HepG2 (cell line): ENCODE results near the gene KRTAP10-5. TPM values are rescaled to one million over a fixed set of nuclear protein-coding genes. Genes with fewer than 3 reads are reported as not detected.
A peak's percentile ranks its signal among the peaks of the same experiment; 100 is the strongest.

Experiments
- ATAC-seq: fragments of 200-7000 bp; cut with Tn5 transposase; 3 replicates; pipeline ENCODE4 v1.9.1; 2020; ENCODE audit warnings: mild to moderate bottlenecking, moderate library complexity
- BruUV-seq: library from RNA; stranded (reverse); fragments of 400-500 nt; replicated peaks from 2 replicates; lab custom pipeline; 2021; lab: Mats Ljungman, UMichigan
- CTCF ChIA-PET: fragments of 300-600 bp; formaldehyde crosslinking; extraction: SDS; loops from one replicate; lab custom pipeline; 2021; ENCODE audit warnings: low total read pairs, inconsistent platforms, low intra/inter-chr PET ratio; lab: Yijun Ruan, JAX
- POLR2A ChIA-PET: fragments of 350-600 bp; sonication (Branson Sonifier 250); formaldehyde crosslinking; loops from one replicate; lab custom pipeline; 2020; ENCODE audit warnings: antibody characterized with exemption, inconsistent platforms; lab: Yijun Ruan, JAX
- DNase-seq: peaks from one replicate; pipeline ENCODE4 v3.0.0-alpha.2; 2015; ENCODE audit warnings: low spot score
- FAIRE-seq: peaks from 3 replicates; lab custom pipeline; 2011; peaks lifted over from hg19 to GRCh38; lab: Jason Lieb, UNC
- H2AFZ ChIP-seq: one replicate; pipeline ENCODE4 v1.6.1; 2011; ENCODE audit warnings: low read length, inconsistent platforms
- H3K27ac ChIP-seq: fragments of 300-600 bp; 3 replicates; pipeline ENCODE4 v1.8.0; 2011; ENCODE audit warnings: mixed run types, mild to moderate bottlenecking, mixed read lengths, low read length, inconsistent platforms; ENCODE audit not compliant: insufficient read depth; ENCODE audit errors: extremely low read length
- H3K27me3 ChIP-seq, 2 experiments: fragments of 200-600 bp in 1 of 2; 2 replicates in 1 of 2; 3 replicates in 1 of 2; pipeline versions ENCODE4 v1.6.0 to v1.8.0; 2011; ENCODE audit warnings: low read length in 2 of 2, mild to moderate bottlenecking in 2 of 2, moderate library complexity in 2 of 2, inconsistent platforms in 1 of 2; ENCODE audit not compliant: insufficient read depth in 2 of 2, control insufficient read depth in 1 of 2
- H3K36me3 ChIP-seq, 2 experiments: fragments of 200-600 bp in 1 of 2; replicated peaks in 1 of 2; 2 replicates in 1 of 2; 3 replicates in 1 of 2; pipeline versions ENCODE4 v1.5.1 to v1.8.0; 2011; ENCODE audit warnings: low read length in 2 of 2, inconsistent platforms in 1 of 2; ENCODE audit not compliant: insufficient read depth in 2 of 2, control insufficient read depth in 1 of 2
- H3K4me1 ChIP-seq: 2 replicates; pipeline ENCODE4 v1.5.1; 2012; ENCODE audit warnings: low read length, inconsistent platforms; ENCODE audit not compliant: insufficient read depth
- H3K4me2 ChIP-seq: 2 replicates; pipeline ENCODE4 v1.6.0; 2011; ENCODE audit warnings: low read depth, low read length, inconsistent platforms
- H3K4me3 ChIP-seq, 3 experiments: fragments of 200-600 bp in 1 of 3; sonication (generic), shearing (Covaris generic) in 1 of 3; replicated peaks in 1 of 3; 2 replicates each; pipeline ENCODE4 v1.5.1; 2011 to 2016; ENCODE audit warnings: low read length in 3 of 3, inconsistent platforms in 2 of 3, low read depth in 2 of 3, mild to moderate bottlenecking in 2 of 3, control low read depth in 1 of 3, mixed read lengths in 1 of 3; ENCODE audit not compliant: insufficient read depth in 1 of 3
- H3K79me2 ChIP-seq: one replicate; pipeline ENCODE4 v1.6.1; 2011; ENCODE audit warnings: low read length, inconsistent platforms; ENCODE audit not compliant: insufficient read depth
- H3K9ac ChIP-seq: 2 replicates; pipeline ENCODE4 v1.6.0; 2011; ENCODE audit warnings: mild to moderate bottlenecking, low read depth, low read length, inconsistent platforms; ENCODE audit not compliant: insufficient read depth
- H3K9me3 ChIP-seq: 2 replicates; pipeline ENCODE4 v1.5.1; 2012; ENCODE audit warnings: mild to moderate bottlenecking, low read length
- H4K20me1 ChIP-seq: 2 replicates; pipeline ENCODE4 v1.6.0; 2011; ENCODE audit warnings: inconsistent platforms, mild to moderate bottlenecking, low read length, moderate library complexity; ENCODE audit not compliant: insufficient read depth
- ASH2L ChIP-seq: fragments of 300-600, 200-600 bp; sonication (generic); IDR thresholded peaks from 2 replicates; pipeline ENCODE4 v1.7.0; 2017; ENCODE audit warnings: low read depth, mild to moderate bottlenecking, moderate library complexity, mixed read lengths, low read length; ENCODE audit not compliant: insufficient read length
- CCAR2 ChIP-seq: fragments of 200-400 bp; formaldehyde crosslinking; optimal IDR thresholded peaks from 2 replicates; pipeline ENCODE3; 2018; ENCODE audit warnings: low read depth, mild to moderate bottlenecking, low read length, moderate library complexity
- CREB1 ChIP-seq, 2 experiments: fragments of 450-650 bp in 1 of 2; IDR thresholded peaks; 2 replicates each; pipeline ENCODE4 v1.6.1; 2016 to 2017; ENCODE audit warnings: control low read depth in 1 of 2, mild to moderate bottlenecking in 1 of 2, missing compliant biosample characterization in 1 of 2, missing genetic modification characterization in 1 of 2
- ELF1 ChIP-seq: sonication (generic); formaldehyde crosslinking; IDR thresholded peaks from 2 replicates; pipeline ENCODE4 v1.4.0; 2020; ENCODE audit warnings: missing genetic modification reagents
- IRF2 ChIP-seq: IDR thresholded peaks from 2 replicates; pipeline ENCODE4 v1.6.1; 2018; ENCODE audit warnings: missing genetic modification reagents, missing compliant biosample characterization
- KLF12 ChIP-seq: sonication (generic); formaldehyde crosslinking; IDR thresholded peaks from 2 replicates; pipeline ENCODE4 v1.4.0; 2020; ENCODE audit warnings: missing genetic modification reagents, borderline replicate concordance
- LRRFIP1 ChIP-seq: sonication (generic); formaldehyde crosslinking; conservative IDR thresholded peaks from 2 replicates; pipeline ENCODE4 v1.4.0; 2020; ENCODE audit warnings: missing genetic modification reagents
- SP1 ChIP-seq, 2 experiments: fragments of 450-650 bp in 1 of 2; sonication (generic) in 1 of 2; formaldehyde crosslinking in 1 of 2; IDR thresholded peaks; 2 replicates each; pipeline versions ENCODE4 v1.4.0 to v1.6.1; 2016 to 2020; ENCODE audit warnings: missing genetic modification reagents in 1 of 2
- TOPORS ChIP-seq: sonication (generic); formaldehyde crosslinking; IDR thresholded peaks from 2 replicates; pipeline ENCODE4 v1.8.0; 2023; ENCODE audit warnings: mild to moderate bottlenecking, missing genetic modification reagents
- ZNF253 ChIP-seq: sonication (generic); formaldehyde crosslinking; IDR thresholded peaks from 2 replicates; pipeline ENCODE4 v1.8.0; 2022; ENCODE audit warnings: mild to moderate bottlenecking, missing genetic modification reagents, borderline replicate concordance
- ZNF263 ChIP-seq: sonication (generic); formaldehyde crosslinking; IDR thresholded peaks from 2 replicates; pipeline ENCODE4 v1.4.0; 2020; ENCODE audit warnings: missing genetic modification reagents
- ZNF44 ChIP-seq: sonication (generic); formaldehyde crosslinking; IDR thresholded peaks from 2 replicates; pipeline ENCODE4 v1.5.1; 2020; ENCODE audit warnings: mild to moderate bottlenecking, missing genetic modification reagents
- ZNF451 ChIP-seq: sonication (generic); formaldehyde crosslinking; IDR thresholded peaks from 2 replicates; pipeline ENCODE4 v1.5.0; 2020; ENCODE audit warnings: mild to moderate bottlenecking, missing genetic modification reagents
- ZNF563 ChIP-seq: sonication (generic); formaldehyde crosslinking; IDR thresholded peaks from 2 replicates; pipeline ENCODE4 v1.8.0; 2022; ENCODE audit warnings: mild to moderate bottlenecking, moderate library complexity, missing genetic modification reagents
- WGBS: methylation state at CpG from one replicate; pipeline ENCODE4 v1.1.6; 2017; ENCODE audit warnings: low lambda C conversion rate; 5-methylcytosine and 5-hydroxymethylcytosine counted together
- in situ Hi-C: cut with HindIII; loops from 2 replicates; pipeline ENCODE4 v1.10.0; 2017; ENCODE audit warnings: low pct_unique_long_range_greater_than_20kb; ENCODE audit not compliant: extremely low pct_ligation_motif_present
- intact Hi-C: fragments of 100-400 bp; cut with micrococcal nuclease; formaldehyde crosslinking; loops from one replicate; pipeline ENCODE4 v1.10.0; 2022; ENCODE audit not compliant: unreplicated experiment
- polyA plus RNA-seq, 8 experiments: library from polyadenylated mRNA; depleted of rRNA in 3 of 8; stranded (reverse) in 7 of 8; unstranded in 1 of 8; fragments of >200 nt; fragmentation: Illumina TruSeq in 4 of 8; extraction: Trizol in 4 of 8; gene quantifications; 2 replicates each; pipeline versions ENCODE4 v1.2.1 to v1.2.3, GENCODE V29; 2011 to 2016; ENCODE audit warnings: low read depth in 4 of 8, missing spikeins in 1 of 8, mixed read lengths in 1 of 8; ENCODE audit not compliant: insufficient read depth in 1 of 8
- total RNA-seq, 5 experiments: library from RNA; depleted of rRNA; stranded (reverse); fragments of >200 nt; fragmentation: Illumina TruSeq; extraction: Trizol; gene quantifications; 2 replicates each; pipeline ENCODE4 v1.2.3, GENCODE V29; 2016; ENCODE audit warnings: low read depth in 1 of 5
- TF ChIP-seq, protein P1 (sequence below): sonication (generic); formaldehyde crosslinking; IDR thresholded peaks from 2 replicates; pipeline ENCODE4 v1.4.0; 2020; ENCODE audit warnings: missing genetic modification reagents, low read depth, mild to moderate bottlenecking, borderline replicate concordance

The KRTAP10-5 gene
- total and polyA plus RNA-seq, 2 of the 13 experiments (the other 11 are each of a cell fraction or from before 2014, with no cell fraction given) = not detected

DNA sequence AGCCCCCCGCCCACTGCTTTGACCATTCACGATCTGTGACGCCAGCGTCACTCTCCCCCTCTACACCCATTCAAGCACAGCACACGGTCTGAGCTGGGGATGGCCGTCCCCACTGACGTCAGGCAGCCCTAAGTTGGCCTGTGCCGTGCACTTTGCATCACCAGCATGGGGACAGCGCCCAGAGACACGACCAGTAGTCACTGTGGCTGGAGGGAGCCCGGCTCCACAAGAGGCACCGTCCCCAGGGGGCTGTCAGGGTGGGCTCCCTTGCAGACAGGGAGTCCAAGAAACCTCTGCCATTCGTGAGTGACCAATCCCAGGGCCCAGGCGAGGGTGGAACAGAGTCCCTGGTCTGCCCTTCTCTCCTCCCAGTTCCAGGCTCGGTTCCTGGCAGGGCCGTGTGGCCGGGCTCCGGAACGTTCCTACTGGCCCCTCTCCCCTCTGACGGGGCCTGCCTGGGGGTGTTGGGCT, 33.8 kb upstream of the KRTAP10-5 start:
- Histone ChIP-seq H4K20me1 (no peaks in the 10 kb centered on the region), H3K27me3 (peaks cover 1 to 28% of the 10 kb centered on the region in 2 experiments; a peak in 3 of 5 replicates), H3K9ac (no peak overlapping the region), H3K4me1 (no peaks in the 10 kb centered on the region), H3K27ac (no peak overlapping the region), H2AFZ (no peak overlapping the region), H3K79me2 (no peaks in the 10 kb centered on the region), H3K4me3 (no peak overlapping the region), H3K4me2 (no peak overlapping the region), H3K36me3 (no peaks in the 10 kb centered on the region), H3K9me3 (peaks cover 23% of the 10 kb centered on the region; the same call in 1 of the 2 replicates)
- intact Hi-C loops = no loop called here
- BruUV-seq = no TSS peak
- WGBS = 29% methylated on average over 11 of the region's 20 CpGs
- TF ChIP-seq CREB1 (IDR thresholded peaks at IDR 0.05) = peak; percentile 52
- TF ChIP-seq CREB1 (CRISPR knock-in tag; IDR thresholded peaks at IDR 0.05) = no peak
- TF ChIP-seq, protein P1, sequence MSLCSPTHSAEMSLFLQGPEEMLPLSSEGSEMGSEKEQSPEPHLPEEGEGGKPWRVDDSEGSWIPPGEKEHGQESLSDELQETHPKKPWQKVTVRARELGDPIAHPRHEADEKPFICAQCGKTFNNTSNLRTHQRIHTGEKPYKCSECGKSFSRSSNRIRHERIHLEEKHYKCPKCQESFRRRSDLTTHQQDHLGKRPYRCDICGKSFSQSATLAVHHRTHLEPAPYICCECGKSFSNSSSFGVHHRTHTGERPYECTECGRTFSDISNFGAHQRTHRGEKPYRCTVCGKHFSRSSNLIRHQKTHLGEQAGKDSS = no peak
- in situ Hi-C loops = no loop called here
- FAIRE-seq (no peak), ATAC-seq (no peak), DNase-seq (no peak)
- CTCF ChIA-PET = no interaction called here
- POLR2A ChIA-PET = no interaction called here

GRCh38 chr21:44613386-44614155, 33.2 kb upstream of the KRTAP10-5 start:
- Histone ChIP-seq H3K79me2 (no peaks in the 10 kb centered on the region), H3K9ac (no peak overlapping the region), H3K27me3 (peaks cover 2 to 28% of the 10 kb centered on the region in 2 experiments; a peak in 3 of 5 replicates), H3K4me1 (no peaks in the 10 kb centered on the region), H4K20me1 (no peaks in the 10 kb centered on the region), H3K4me3 (no peak overlapping the region), H2AFZ (no peak overlapping the region), H3K36me3 (no peaks in the 10 kb centered on the region), H3K9me3 (peaks cover 24% of the 10 kb centered on the region; the same call in 1 of the 2 replicates), H3K4me2 (no peak overlapping the region), H3K27ac (no peak overlapping the region)
- WGBS = 44% methylated on average over 12 of the region's 26 CpGs
- intact Hi-C loops (no loop called here), in situ Hi-C loops (no loop called here)
- ATAC-seq (peak; percentile 19; the same call in 1 of the 3 replicates), DNase-seq (no peak), FAIRE-seq (no peak)
- POLR2A ChIA-PET = no interaction called here
- BruUV-seq = no TSS peak
- CTCF ChIA-PET = no interaction called here
- TF ChIP-seq ZNF451 (CRISPR knock-in tag) (no peak), ZNF253 (no peak), SP1 (IDR thresholded peaks at IDR 0.05) (no peak), SP1 (CRISPR knock-in tag; IDR thresholded peaks at IDR 0.05) (no peak), ASH2L (no peak), ZNF44 (CRISPR knock-in tag) (no peak), LRRFIP1 (CRISPR knock-in tag) (no peak), TOPORS (CRISPR knock-in tag) (no peak), CCAR2 (no peak), ZNF563 (no peak), ELF1 (CRISPR knock-in tag) (no peak), ZNF263 (no peak), KLF12 (CRISPR knock-in tag) (no peak), IRF2 (CRISPR knock-in tag) (no peak)
